GM21737 (cell line): Measurements from ENCODE around the gene GAS2L2.
"Not testable (repeated sequence)": the region's sequence is repeated elsewhere in the genome, so short reads cannot be mapped to it uniquely, and the experiment has no call there.

Experiments used
- ATAC-seq: cut with Tn5 transposase; IDR thresholded peaks from one replicate; pipeline ENCODE4 v1.9.1; 2021; ENCODE audit warnings: mild to moderate bottlenecking, moderate library complexity; ENCODE audit not compliant: unreplicated experiment

Gene GAS2L2

GRCh38 chr17:35773679-35774425 lies 20.8 kb upstream of the GAS2L2 start:
- no peak for ATAC-seq

- no peak for ATAC-seq
These were observed 20.1 kb upstream of the GAS2L2 start for GRCh38 chr17:35773129-35773528.

GRCh38 chr17:35769895-35770486 lies 17.0 kb upstream of the GAS2L2 start:
- ATAC-seq = no peak

GRCh38 chr17:35768797-35769196 lies 15.8 kb upstream of the GAS2L2 start:
- no peak for ATAC-seq

GRCh38 chr17:35766903-35767510 lies 14.0 kb upstream of the GAS2L2 start:
- ATAC-seq = no peak

- ATAC-seq = no peak
These were observed 13.4 kb upstream of the GAS2L2 start for GRCh38 chr17:35766489-35766877.

- no peak for ATAC-seq
These were observed 12.9 kb upstream of the GAS2L2 start for GRCh38 chr17:35765756-35766488.

- no peak for ATAC-seq
These were observed 12.2 kb upstream of the GAS2L2 start for GRCh38 chr17:35765086-35765710.

GRCh38 chr17:35764123-35764991 lies 11.3 kb upstream of the GAS2L2 start:
- peak; percentile 81 for ATAC-seq

GRCh38 chr17:35763767-35764122 lies 10.7 kb upstream of the GAS2L2 start:
- ATAC-seq = no peak

GRCh38 chr17:35761601-35762000 lies 8.6 kb upstream of the GAS2L2 start:
- no peak for ATAC-seq

GRCh38 chr17:35760587-35760986 lies 7.5 kb upstream of the GAS2L2 start, which contains the start of gene C17orf50:
TSS of gene C17orf50 (plus strand) at chr17:35760887. CDS start at chr17:35760942, 55 bp downstream.
- no peak for ATAC-seq

GRCh38 chr17:35757243-35757642 lies 4.2 kb upstream of the GAS2L2 start:
- no peak for ATAC-seq

- ATAC-seq = no peak
These were observed 568 bp downstream of the GAS2L2 start for GRCh38 chr17:35752471-35752870.

GRCh38 chr17:35751541-35751940 lies 1.5 kb downstream of the GAS2L2 start:
- ATAC-seq = not testable (repeated sequence)

GRCh38 chr17:35750526-35751395 lies 2.3 kb downstream of the GAS2L2 start:
- ATAC-seq = no peak

GRCh38 chr17:35749560-35750412 lies 3.3 kb downstream of the GAS2L2 start:
- ATAC-seq = no peak

- ATAC-seq = no peak
These were observed 4.1 kb downstream of the GAS2L2 start for GRCh38 chr17:35748979-35749378.
